H7 (cell line): ENCODE measurements around the gene NAGPA. TPM values are rescaled to one million over a fixed set of nuclear protein-coding genes. Genes with fewer than 3 reads are reported as not detected.

Experiments used
- DNase-seq: peaks from one replicate; pipeline ENCODE4 v3.0.0; 2012
- H3K27me3 ChIP-seq: 2 replicates; pipeline ENCODE4 v1.6.0; 2011; ENCODE audit warnings: mild to moderate bottlenecking, low read length; ENCODE audit not compliant: control insufficient read depth, insufficient read depth
- H3K36me3 ChIP-seq: replicated peaks from 2 replicates; pipeline ENCODE4 v1.5.1; 2011; ENCODE audit warnings: low read length; ENCODE audit not compliant: control insufficient read depth, insufficient read depth
- H3K4me3 ChIP-seq: 2 replicates; pipeline ENCODE4 v1.5.1; 2011; ENCODE audit warnings: low read depth, mild to moderate bottlenecking, control low read depth, low read length, moderate library complexity; ENCODE audit not compliant: insufficient read depth
- total RNA-seq: library from RNA; depleted of rRNA; stranded (reverse); fragments of >200 nt; shearing (Covaris generic); gene quantifications from 2 replicates; pipeline ENCODE4 v1.2.3, GENCODE V29; 2014

Gene NAGPA
- total RNA-seq, 1 experiment from 2014 or later: 12.7 TPM

- DNase-seq: peak; percentile 21
- Histone ChIP-seq H3K27me3 (peaks cover 24% of the 10 kb centered on the region), H3K4me3 (no peak overlapping the region), H3K36me3 (no peaks in the 10 kb centered on the region; the same call in 1 of the 2 replicates)
These were observed 44.2 kb downstream of the NAGPA start for GRCh38 chr16:4989391-4990006.

GRCh38 chr16:4988647-4989046 lies 45.1 kb downstream of the NAGPA start:
- Histone ChIP-seq H3K27me3 (peaks cover 24% of the 10 kb centered on the region), H3K4me3 (no peak overlapping the region), H3K36me3 (no peaks in the 10 kb centered on the region; the same call in 1 of the 2 replicates)
- peak; percentile 37 for DNase-seq

- Histone ChIP-seq H3K27me3 (peaks cover 24% of the 10 kb centered on the region), H3K4me3 (peak overlapping the region; percentile 37), H3K36me3 (no peaks in the 10 kb centered on the region)
- DNase-seq: peak; percentile 95
These were observed 46.0 kb downstream of the NAGPA start for GRCh38 chr16:4987580-4988374.

GRCh38 chr16:4987250-4987579 lies 46.5 kb downstream of the NAGPA start:
- DNase-seq: no peak
- H3K27me3 ChIP-seq: peaks cover 24% of the 10 kb centered on the region
- no peaks in the 10 kb centered on the region for H3K36me3 ChIP-seq
- peak overlapping the region; percentile 37 for H3K4me3 ChIP-seq

GRCh38 chr16:4984174-4984990 lies 49.4 kb downstream of the NAGPA start:
- no peak for DNase-seq
- peaks cover 24% of the 10 kb centered on the region for H3K27me3 ChIP-seq
- no peaks in the 10 kb centered on the region for H3K36me3 ChIP-seq
- H3K4me3 ChIP-seq: no peak overlapping the region

- Histone ChIP-seq H3K36me3 (no peaks in the 10 kb centered on the region), H3K4me3 (no peak overlapping the region), H3K27me3 (peaks cover 6% of the 10 kb centered on the region)
- DNase-seq: peak; percentile 59
These were observed 51.5 kb downstream of the NAGPA start for GRCh38 chr16:4982056-4982867.

- no peak for DNase-seq
- H3K36me3 ChIP-seq: no peaks in the 10 kb centered on the region
- no peak overlapping the region for H3K4me3 ChIP-seq
- peaks cover 1% of the 10 kb centered on the region; the same call in 1 of the 2 replicates for H3K27me3 ChIP-seq
These were observed 52.3 kb downstream of the NAGPA start for GRCh38 chr16:4981473-4981872.

GRCh38 chr16:4980691-4981090 lies 53.0 kb downstream of the NAGPA start:
- no peak for DNase-seq

GRCh38 chr16:4979736-4980660 lies 53.7 kb downstream of the NAGPA start:
- no peak overlapping the region for H3K4me3 ChIP-seq
- no peaks in the 10 kb centered on the region for H3K36me3 ChIP-seq
- H3K27me3 ChIP-seq: no peaks in the 10 kb centered on the region
- no peak for DNase-seq

More at GRCh38 chr16:4980691-4981090, 53.0 kb downstream of the NAGPA start:
- Histone ChIP-seq H3K4me3 (no peak overlapping the region), H3K36me3 (no peaks in the 10 kb centered on the region), H3K27me3 (no peaks in the 10 kb centered on the region)

- no peak for DNase-seq
- no peaks in the 10 kb centered on the region for H3K27me3 ChIP-seq
- no peak overlapping the region for H3K4me3 ChIP-seq
- no peaks in the 10 kb centered on the region for H3K36me3 ChIP-seq
These were observed 54.6 kb downstream of the NAGPA start for GRCh38 chr16:4979164-4979563.

- Histone ChIP-seq H3K36me3 (no peaks in the 10 kb centered on the region), H3K27me3 (no peaks in the 10 kb centered on the region), H3K4me3 (no peak overlapping the region)
- DNase-seq: no peak
These were observed 57.1 kb downstream of the NAGPA start for GRCh38 chr16:4976611-4977145.

GRCh38 chr16:4976079-4976478 lies 57.7 kb downstream of the NAGPA start:
- DNase-seq: no peak
- Histone ChIP-seq H3K4me3 (no peak overlapping the region), H3K36me3 (no peaks in the 10 kb centered on the region), H3K27me3 (no peaks in the 10 kb centered on the region)
